GM11168 (cell line): ENCODE results near the gene EPHA7.

Experiments
- in situ Hi-C: fragments of 300-500 bp; cut with MboI; formaldehyde crosslinking; loops from one replicate; pipeline ENCODE4 v1.12.0; 2022; ENCODE audit warnings: low sequenced_read_pairs; ENCODE audit not compliant: unreplicated experiment

EPHA7 gene

GRCh38 chr6:93419304-93420162 lies at the start of gene EPHA7:
TSS of gene EPHA7 (minus strand) at chr6:93419559. CDS start at chr6:93419341, 218 bp downstream.
- in situ Hi-C loops: no loop called here

GRCh38 chr6:93468291-93468690 lies 48.9 kb upstream of the EPHA7 start:
- in situ Hi-C loops: no loop called here

GRCh38 chr6:93454533-93454932 lies 35.2 kb upstream of the EPHA7 start:
- in situ Hi-C loops: no loop called here

GRCh38 chr6:93453956-93454355 lies 34.6 kb upstream of the EPHA7 start:
- in situ Hi-C loops: no loop called here

- in situ Hi-C loops: no loop called here
Measured at GRCh38 chr6:93447874-93448273, 28.5 kb upstream of the EPHA7 start.

GRCh38 chr6:93437491-93437890 lies 18.1 kb upstream of the EPHA7 start:
- in situ Hi-C loops: no loop called here

GRCh38 chr6:93433592-93433991 lies 14.2 kb upstream of the EPHA7 start:
- in situ Hi-C loops: no loop called here

GRCh38 chr6:93424303-93425064 lies 5.1 kb upstream of the EPHA7 start:
- in situ Hi-C loops: no loop called here

GRCh38 chr6:93423542-93423941 lies 4.2 kb upstream of the EPHA7 start:
- in situ Hi-C loops: no loop called here

- in situ Hi-C loops: no loop called here
Measured at GRCh38 chr6:93420163-93420795, 920 bp upstream of the EPHA7 start.

GRCh38 chr6:93418408-93419303 lies 703 bp downstream of the EPHA7 start:
- in situ Hi-C loops: no loop called here

GRCh38 chr6:93418033-93418407 lies 1.3 kb downstream of the EPHA7 start:
- in situ Hi-C loops: no loop called here

- in situ Hi-C loops: no loop called here
Measured at GRCh38 chr6:93417421-93418013, 1.8 kb downstream of the EPHA7 start.

- in situ Hi-C loops: no loop called here
Measured at GRCh38 chr6:93416571-93417420, 2.6 kb downstream of the EPHA7 start.

- in situ Hi-C loops: no loop called here
Measured at GRCh38 chr6:93413190-93413589, 6.2 kb downstream of the EPHA7 start.

GRCh38 chr6:93412452-93412851 lies 6.9 kb downstream of the EPHA7 start:
- in situ Hi-C loops: no loop called here

GRCh38 chr6:93407186-93407585 lies 12.2 kb downstream of the EPHA7 start:
- in situ Hi-C loops: no loop called here

- in situ Hi-C loops: no loop called here
Measured at GRCh38 chr6:93403390-93403789, 16.0 kb downstream of the EPHA7 start.

GRCh38 chr6:93398723-93399122 lies 20.6 kb downstream of the EPHA7 start:
- in situ Hi-C loops: no loop called here
